Liver (tissue), 9 donors: ENCODE measurements around the gene CHKB. TPM values are rescaled to one million over a fixed set of nuclear protein-coding genes. Genes with fewer than 3 reads are reported as not detected.

Source experiments
- DNase-seq: peaks from one replicate; pipeline ENCODE4 v3.0.0-alpha.2; 2017; ENCODE audit warnings: low spot score
- H3K27ac ChIP-seq, 2 donors: one replicate each; pipeline ENCODE4 v1.7.0; 2013; ENCODE audit warnings: inconsistent platforms in 2 of 2, low read length in 2 of 2, control low read depth in 1 of 2, low read depth in 1 of 2, mild to moderate bottlenecking in 1 of 2
- H3K27me3 ChIP-seq, 4 donors: one replicate each; pipeline versions ENCODE4 v1.6.1 to v1.7.0; 2013; ENCODE audit warnings: low read length in 3 of 4, inconsistent platforms in 1 of 4, mild to moderate bottlenecking in 1 of 4, moderate library complexity in 1 of 4; ENCODE audit not compliant: control insufficient read depth in 4 of 4, insufficient read depth in 4 of 4
- H3K36me3 ChIP-seq, 4 donors: one replicate each; pipeline versions ENCODE4 v1.6.1 to v1.7.0; 2013; ENCODE audit warnings: low read length in 3 of 4, mild to moderate bottlenecking in 3 of 4, low read depth in 1 of 4, moderate library complexity in 1 of 4; ENCODE audit not compliant: control insufficient read depth in 4 of 4, insufficient read depth in 3 of 4
- H3K4me1 ChIP-seq, 4 donors: one replicate each; pipeline versions ENCODE4 v1.6.1 to v1.7.0; 2013; ENCODE audit warnings: low read length in 3 of 4, mild to moderate bottlenecking in 3 of 4, moderate library complexity in 1 of 4; ENCODE audit not compliant: control insufficient read depth in 4 of 4, insufficient read depth in 4 of 4
- H3K4me3 ChIP-seq, 3 donors: one replicate each; pipeline versions ENCODE4 v1.6.1 to v1.7.0; 2013; ENCODE audit warnings: low read length in 3 of 3, control low read depth in 1 of 3, low read depth in 1 of 3, mild to moderate bottlenecking in 1 of 3
- H3K9ac ChIP-seq, 2 donors: one replicate each; pipeline ENCODE4 v1.7.0; 2013; ENCODE audit warnings: low read length in 2 of 2, mild to moderate bottlenecking in 2 of 2, moderate library complexity in 2 of 2, control low read depth in 1 of 2, low read depth in 1 of 2
- H3K9me3 ChIP-seq, 4 donors: one replicate each; pipeline versions ENCODE4 v1.6.1 to v1.7.0; 2013; ENCODE audit warnings: low read length in 3 of 4; ENCODE audit not compliant: control insufficient read depth in 4 of 4
- ATF3 ChIP-seq: IDR thresholded peaks from 2 replicates; pipeline ENCODE4 v1.6.1; 2016; ENCODE audit warnings: antibody characterized with exemption
- CTCF ChIP-seq: fragments of 150-350 bp; IDR thresholded peaks from 2 replicates; pipeline ENCODE4 v1.5.1; 2017; ENCODE audit warnings: improper control_type of control experiment, low read depth, low read length; ENCODE audit not compliant: missing input control
- EGR1 ChIP-seq, 2 donors: IDR thresholded peaks; 2 replicates each; pipeline ENCODE4 v1.6.1; 2016 to 2018; ENCODE audit warnings: antibody characterized with exemption in 2 of 2, low read depth in 2 of 2
- FOXA1 ChIP-seq: IDR thresholded peaks from 2 replicates; pipeline ENCODE4 v1.6.1; 2016; ENCODE audit warnings: antibody characterized with exemption
- FOXA2 ChIP-seq: IDR thresholded peaks from 2 replicates; pipeline ENCODE4 v1.6.1; 2016; ENCODE audit warnings: antibody characterized with exemption
- GABPA ChIP-seq, 2 donors: IDR thresholded peaks in 1 of 2; conservative IDR thresholded peaks in 1 of 2; 2 replicates each; pipeline ENCODE4 v1.6.1; 2016; ENCODE audit warnings: antibody characterized with exemption in 2 of 2, mild to moderate bottlenecking in 1 of 2, moderate library complexity in 1 of 2
- HNF4A ChIP-seq, 2 donors: conservative IDR thresholded peaks; 2 replicates each; pipeline ENCODE4 v1.6.1; 2016; ENCODE audit warnings: antibody characterized with exemption in 2 of 2, mild to moderate bottlenecking in 2 of 2
- HNF4G ChIP-seq: IDR thresholded peaks from 2 replicates; pipeline ENCODE4 v1.6.1; 2016; ENCODE audit warnings: antibody characterized with exemption
- JUND ChIP-seq, 2 donors: IDR thresholded peaks; 2 replicates each; pipeline ENCODE4 v1.6.1; 2016; ENCODE audit warnings: antibody characterized with exemption in 2 of 2
- MAX ChIP-seq: IDR thresholded peaks from 2 replicates; pipeline ENCODE4 v1.6.1; 2016; ENCODE audit warnings: antibody characterized with exemption
- NR2F2 ChIP-seq: IDR thresholded peaks from 2 replicates; pipeline ENCODE4 v1.6.1; 2016; ENCODE audit warnings: antibody characterized with exemption
- RAD21 ChIP-seq, 2 donors: IDR thresholded peaks; 2 replicates each; pipeline ENCODE4 v1.6.1; 2016; ENCODE audit warnings: antibody characterized with exemption in 2 of 2, mild to moderate bottlenecking in 2 of 2
- RXRA ChIP-seq, 2 donors: IDR thresholded peaks; 2 replicates each; pipeline ENCODE4 v1.6.1; 2017 to 2018; ENCODE audit warnings: antibody characterized with exemption in 2 of 2, mild to moderate bottlenecking in 1 of 2
- SP1 ChIP-seq: IDR thresholded peaks from 2 replicates; pipeline ENCODE4 v1.6.1; 2018; ENCODE audit warnings: antibody characterized with exemption, mild to moderate bottlenecking
- TAF1 ChIP-seq: conservative IDR thresholded peaks from 2 replicates; pipeline ENCODE4 v1.6.1; 2016; ENCODE audit warnings: antibody characterized with exemption, mild to moderate bottlenecking
- YY1 ChIP-seq: IDR thresholded peaks from 2 replicates; pipeline ENCODE4 v1.6.1; 2016; ENCODE audit warnings: antibody characterized with exemption, mild to moderate bottlenecking
- WGBS: extraction: QIAGEN DNeasy Blood & Tissue Kit; methylation state at CpG from one replicate; pipeline ENCODE4 v1.1.7; 2013; 5-methylcytosine and 5-hydroxymethylcytosine counted together
- polyA plus RNA-seq, 2 donors: library from polyadenylated mRNA; stranded (reverse) in 1 of 2; unstranded in 1 of 2; fragments of 200-250 nt in 1 of 2; fragments of >200 nt in 1 of 2; fragmentation: Nextera tagmentation in 1 of 2; extraction: Ambion mirVana in 1 of 2; gene quantifications; one replicate each; pipeline versions ENCODE4 v1.2.1 to v1.2.3, GENCODE V29; 2013 to 2015
- total RNA-seq, 2 donors: library from RNA; depleted of rRNA; stranded (reverse); fragments of >200 nt; gene quantifications; one replicate each; pipeline ENCODE4 v1.2.3, GENCODE V29; 2014
- TF ChIP-seq, protein P1 (sequence below): IDR thresholded peaks from 2 replicates; pipeline ENCODE4 v1.6.1; 2016; ENCODE audit warnings: antibody characterized with exemption
- TF ChIP-seq, protein P2 (sequence below): IDR thresholded peaks from 2 replicates; pipeline ENCODE4 v1.6.1; 2016; ENCODE audit warnings: antibody characterized with exemption, mild to moderate bottlenecking
- donor health status: healthy.
- donor health status: healthy.
- donor health status: healthy.
- donor health status: healthy.
- donor health status: healthy.

The CHKB gene
- total and polyA plus RNA-seq, 4 donors, result 17.9 to 24.2 (median 20.6) TPM

DNA sequence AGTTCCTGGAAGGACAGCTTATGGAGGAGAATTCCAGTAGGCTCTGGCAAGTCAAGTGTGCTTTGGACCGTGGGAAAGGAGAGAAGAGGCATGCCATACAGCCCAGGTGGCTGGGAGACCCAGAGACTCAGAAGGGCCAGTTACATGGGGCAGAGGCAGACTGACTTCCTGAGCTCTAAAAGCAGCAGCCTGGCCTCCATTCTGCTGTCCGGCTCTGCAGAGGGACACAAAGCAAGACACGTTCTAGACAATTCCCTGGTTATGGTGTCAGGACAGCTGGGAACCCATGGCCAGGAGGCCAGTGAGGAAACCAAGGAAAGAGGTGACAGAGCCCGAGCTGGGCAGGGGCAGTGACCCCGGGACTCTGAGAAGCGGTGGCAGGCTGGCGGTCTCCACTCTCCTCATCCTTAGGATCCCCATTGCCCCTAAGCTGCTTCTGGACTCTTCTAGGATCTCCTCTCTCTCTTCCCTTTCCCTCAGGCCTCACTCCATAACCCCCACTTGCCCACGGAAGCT lies 7.2 kb downstream of the CHKB start:
- H3K9ac ChIP-seq, result no peak overlapping the region

More for the DNA sequence above, 7.2 kb downstream of the CHKB start:
- peaks cover 0 to 16% (median 13%) of the 10 kb centered on the region in 4 donors for H3K4me1 ChIP-seq
- no peak overlapping the region for H3K27ac ChIP-seq
- 92% methylated on average over 8 of the region's 8 CpGs for WGBS
- no peak overlapping the region for H3K4me3 ChIP-seq
- peaks cover 0 to 11% (median under 1%) of the 10 kb centered on the region in 4 donors for H3K36me3 ChIP-seq
- DNase-seq, result no peak
- no peaks in the 10 kb centered on the region for H3K9me3 ChIP-seq
- TF ChIP-seq NR2F2, result no peak
- TF ChIP-seq GABPA (IDR thresholded peaks at IDR 0.05 in 1 of 2, conservative IDR thresholded peaks at IDR 0.05 in 1 of 2), result no peak
- no peak for TF ChIP-seq HNF4G
- TF ChIP-seq JUND (IDR thresholded peaks at IDR 0.05), result no peak
- no peak for TF ChIP-seq FOXA1
- TF ChIP-seq, protein P1, sequence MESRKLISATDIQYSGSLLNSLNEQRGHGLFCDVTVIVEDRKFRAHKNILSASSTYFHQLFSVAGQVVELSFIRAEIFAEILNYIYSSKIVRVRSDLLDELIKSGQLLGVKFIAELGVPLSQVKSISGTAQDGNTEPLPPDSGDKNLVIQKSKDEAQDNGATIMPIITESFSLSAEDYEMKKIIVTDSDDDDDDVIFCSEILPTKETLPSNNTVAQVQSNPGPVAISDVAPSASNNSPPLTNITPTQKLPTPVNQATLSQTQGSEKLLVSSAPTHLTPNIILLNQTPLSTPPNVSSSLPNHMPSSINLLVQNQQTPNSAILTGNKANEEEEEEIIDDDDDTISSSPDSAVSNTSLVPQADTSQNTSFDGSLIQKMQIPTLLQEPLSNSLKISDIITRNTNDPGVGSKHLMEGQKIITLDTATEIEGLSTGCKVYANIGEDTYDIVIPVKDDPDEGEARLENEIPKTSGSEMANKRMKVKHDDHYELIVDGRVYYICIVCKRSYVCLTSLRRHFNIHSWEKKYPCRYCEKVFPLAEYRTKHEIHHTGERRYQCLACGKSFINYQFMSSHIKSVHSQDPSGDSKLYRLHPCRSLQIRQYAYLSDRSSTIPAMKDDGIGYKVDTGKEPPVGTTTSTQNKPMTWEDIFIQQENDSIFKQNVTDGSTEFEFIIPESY, result no peak
- no peak for TF ChIP-seq ATF3
- no peak for TF ChIP-seq SP1
- TF ChIP-seq RAD21 (IDR thresholded peaks at IDR 0.05), result no peak
- no peak for TF ChIP-seq MAX
- TF ChIP-seq HNF4A (conservative IDR thresholded peaks at IDR 0.05), result no peak
- TF ChIP-seq FOXA2, result no peak
- TF ChIP-seq YY1, result no peak
- no peak for TF ChIP-seq RXRA (IDR thresholded peaks at IDR 0.05)
- no peak for TF ChIP-seq EGR1 (IDR thresholded peaks at IDR 0.05; ENCODE audit: low read depth in 2 of 2)
- TF ChIP-seq, protein P2, sequence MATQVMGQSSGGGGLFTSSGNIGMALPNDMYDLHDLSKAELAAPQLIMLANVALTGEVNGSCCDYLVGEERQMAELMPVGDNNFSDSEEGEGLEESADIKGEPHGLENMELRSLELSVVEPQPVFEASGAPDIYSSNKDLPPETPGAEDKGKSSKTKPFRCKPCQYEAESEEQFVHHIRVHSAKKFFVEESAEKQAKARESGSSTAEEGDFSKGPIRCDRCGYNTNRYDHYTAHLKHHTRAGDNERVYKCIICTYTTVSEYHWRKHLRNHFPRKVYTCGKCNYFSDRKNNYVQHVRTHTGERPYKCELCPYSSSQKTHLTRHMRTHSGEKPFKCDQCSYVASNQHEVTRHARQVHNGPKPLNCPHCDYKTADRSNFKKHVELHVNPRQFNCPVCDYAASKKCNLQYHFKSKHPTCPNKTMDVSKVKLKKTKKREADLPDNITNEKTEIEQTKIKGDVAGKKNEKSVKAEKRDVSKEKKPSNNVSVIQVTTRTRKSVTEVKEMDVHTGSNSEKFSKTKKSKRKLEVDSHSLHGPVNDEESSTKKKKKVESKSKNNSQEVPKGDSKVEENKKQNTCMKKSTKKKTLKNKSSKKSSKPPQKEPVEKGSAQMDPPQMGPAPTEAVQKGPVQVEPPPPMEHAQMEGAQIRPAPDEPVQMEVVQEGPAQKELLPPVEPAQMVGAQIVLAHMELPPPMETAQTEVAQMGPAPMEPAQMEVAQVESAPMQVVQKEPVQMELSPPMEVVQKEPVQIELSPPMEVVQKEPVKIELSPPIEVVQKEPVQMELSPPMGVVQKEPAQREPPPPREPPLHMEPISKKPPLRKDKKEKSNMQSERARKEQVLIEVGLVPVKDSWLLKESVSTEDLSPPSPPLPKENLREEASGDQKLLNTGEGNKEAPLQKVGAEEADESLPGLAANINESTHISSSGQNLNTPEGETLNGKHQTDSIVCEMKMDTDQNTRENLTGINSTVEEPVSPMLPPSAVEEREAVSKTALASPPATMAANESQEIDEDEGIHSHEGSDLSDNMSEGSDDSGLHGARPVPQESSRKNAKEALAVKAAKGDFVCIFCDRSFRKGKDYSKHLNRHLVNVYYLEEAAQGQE, result no peak
- no peak for TF ChIP-seq CTCF
- TF ChIP-seq TAF1, result no peak
- H3K27me3 ChIP-seq, result no peaks in the 10 kb centered on the region
